GM23338 (cell line): ENCODE results near the gene MAPK8IP3. TPM values are rescaled to one million over a fixed set of nuclear protein-coding genes. Genes with fewer than 3 reads are reported as not detected.

Source experiments
- CREB1 ChIP-seq: fragments of 250-450 bp; sonication (Bioruptor Pico); IDR thresholded peaks from 2 replicates; pipeline ENCODE4 v1.5.0; 2020; ENCODE audit warnings: low read depth, mild to moderate bottlenecking, moderate library complexity
- ETS1 ChIP-seq: IDR thresholded peaks from 2 replicates; pipeline ENCODE4 v1.6.1; 2016; ENCODE audit warnings: antibody characterized with exemption
- EZH2phosphoT487 ChIP-seq: fragments of 200-600 bp; sonication (generic); IDR thresholded peaks from one replicate; pipeline ENCODE4 v1.8.1; 2018; ENCODE audit warnings: antibody characterized with exemption; ENCODE audit not compliant: unreplicated experiment
- NANOG ChIP-seq: IDR thresholded peaks from 2 replicates; pipeline ENCODE4 v1.6.1; 2016; ENCODE audit warnings: antibody characterized with exemption, borderline replicate concordance
- POLR2AphosphoS5 ChIP-seq: IDR thresholded peaks from 2 replicates; pipeline ENCODE4 v1.6.1; 2016; ENCODE audit warnings: antibody characterized with exemption, low read depth
- REST ChIP-seq: IDR thresholded peaks from one replicate; pipeline ENCODE4 v1.6.1; 2018; ENCODE audit warnings: antibody characterized with exemption; ENCODE audit not compliant: unreplicated experiment
- STAT1 ChIP-seq: IDR thresholded peaks from one replicate; pipeline ENCODE4 v1.6.1; 2016; ENCODE audit warnings: antibody characterized with exemption; ENCODE audit not compliant: unreplicated experiment
- polyA plus RNA-seq: library from polyadenylated mRNA; unstranded; fragments of >200 nt; fragmentation: Nextera tagmentation; extraction: Ambion mirVana; gene quantifications from 2 replicates; pipeline ENCODE4 v1.2.1, GENCODE V29; 2016
- total RNA-seq: library from RNA; depleted of rRNA; stranded (reverse); fragments of >200 nt; shearing (Covaris generic); gene quantifications from 2 replicates; pipeline ENCODE4 v1.2.3, GENCODE V29; 2014
- TF ChIP-seq, protein P1 (sequence below): fragments of 250-450 bp; sonication (Bioruptor Pico); IDR thresholded peaks from 2 replicates; pipeline ENCODE4 v1.5.0; 2020; ENCODE audit warnings: mild to moderate bottlenecking, moderate library complexity
- TF ChIP-seq, protein P2 (sequence below), 2 experiments: fragments of 200-600 bp in 1 of 2; sonication (generic) in 1 of 2; conservative IDR thresholded peaks; 2 replicates each; pipeline versions ENCODE4 v1.5.1 to v1.6.1; 2016 to 2017; ENCODE audit warnings: antibody characterized with exemption in 2 of 2, low read depth in 2 of 2, mild to moderate bottlenecking in 2 of 2, moderate library complexity in 1 of 2

The MAPK8IP3 gene
- total and polyA plus RNA-seq, 2 experiments from 2014 or later: 11.3 to 58.4 TPM

DNA sequence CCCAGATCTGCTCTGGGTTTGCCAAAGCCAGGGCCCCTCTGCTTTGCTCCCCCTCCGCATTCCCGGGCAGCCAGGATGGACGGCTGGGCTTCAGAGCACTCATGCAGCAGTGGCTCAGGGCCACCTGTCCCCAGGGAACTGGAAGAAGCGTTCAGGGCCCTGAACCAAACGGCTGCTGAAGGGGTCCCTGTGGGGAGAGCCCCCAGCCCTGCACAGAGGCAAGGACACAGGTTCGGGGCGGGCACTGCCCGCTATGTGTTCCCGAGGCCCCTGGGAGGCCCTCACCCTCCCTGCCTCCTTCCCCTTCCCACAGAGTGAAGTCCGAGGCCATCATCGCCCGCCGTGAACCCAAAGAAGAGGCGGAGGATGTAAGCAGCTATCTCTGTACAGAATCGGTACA, 54.9 kb downstream of the MAPK8IP3 start (continued):
- TF ChIP-seq, protein P1, sequence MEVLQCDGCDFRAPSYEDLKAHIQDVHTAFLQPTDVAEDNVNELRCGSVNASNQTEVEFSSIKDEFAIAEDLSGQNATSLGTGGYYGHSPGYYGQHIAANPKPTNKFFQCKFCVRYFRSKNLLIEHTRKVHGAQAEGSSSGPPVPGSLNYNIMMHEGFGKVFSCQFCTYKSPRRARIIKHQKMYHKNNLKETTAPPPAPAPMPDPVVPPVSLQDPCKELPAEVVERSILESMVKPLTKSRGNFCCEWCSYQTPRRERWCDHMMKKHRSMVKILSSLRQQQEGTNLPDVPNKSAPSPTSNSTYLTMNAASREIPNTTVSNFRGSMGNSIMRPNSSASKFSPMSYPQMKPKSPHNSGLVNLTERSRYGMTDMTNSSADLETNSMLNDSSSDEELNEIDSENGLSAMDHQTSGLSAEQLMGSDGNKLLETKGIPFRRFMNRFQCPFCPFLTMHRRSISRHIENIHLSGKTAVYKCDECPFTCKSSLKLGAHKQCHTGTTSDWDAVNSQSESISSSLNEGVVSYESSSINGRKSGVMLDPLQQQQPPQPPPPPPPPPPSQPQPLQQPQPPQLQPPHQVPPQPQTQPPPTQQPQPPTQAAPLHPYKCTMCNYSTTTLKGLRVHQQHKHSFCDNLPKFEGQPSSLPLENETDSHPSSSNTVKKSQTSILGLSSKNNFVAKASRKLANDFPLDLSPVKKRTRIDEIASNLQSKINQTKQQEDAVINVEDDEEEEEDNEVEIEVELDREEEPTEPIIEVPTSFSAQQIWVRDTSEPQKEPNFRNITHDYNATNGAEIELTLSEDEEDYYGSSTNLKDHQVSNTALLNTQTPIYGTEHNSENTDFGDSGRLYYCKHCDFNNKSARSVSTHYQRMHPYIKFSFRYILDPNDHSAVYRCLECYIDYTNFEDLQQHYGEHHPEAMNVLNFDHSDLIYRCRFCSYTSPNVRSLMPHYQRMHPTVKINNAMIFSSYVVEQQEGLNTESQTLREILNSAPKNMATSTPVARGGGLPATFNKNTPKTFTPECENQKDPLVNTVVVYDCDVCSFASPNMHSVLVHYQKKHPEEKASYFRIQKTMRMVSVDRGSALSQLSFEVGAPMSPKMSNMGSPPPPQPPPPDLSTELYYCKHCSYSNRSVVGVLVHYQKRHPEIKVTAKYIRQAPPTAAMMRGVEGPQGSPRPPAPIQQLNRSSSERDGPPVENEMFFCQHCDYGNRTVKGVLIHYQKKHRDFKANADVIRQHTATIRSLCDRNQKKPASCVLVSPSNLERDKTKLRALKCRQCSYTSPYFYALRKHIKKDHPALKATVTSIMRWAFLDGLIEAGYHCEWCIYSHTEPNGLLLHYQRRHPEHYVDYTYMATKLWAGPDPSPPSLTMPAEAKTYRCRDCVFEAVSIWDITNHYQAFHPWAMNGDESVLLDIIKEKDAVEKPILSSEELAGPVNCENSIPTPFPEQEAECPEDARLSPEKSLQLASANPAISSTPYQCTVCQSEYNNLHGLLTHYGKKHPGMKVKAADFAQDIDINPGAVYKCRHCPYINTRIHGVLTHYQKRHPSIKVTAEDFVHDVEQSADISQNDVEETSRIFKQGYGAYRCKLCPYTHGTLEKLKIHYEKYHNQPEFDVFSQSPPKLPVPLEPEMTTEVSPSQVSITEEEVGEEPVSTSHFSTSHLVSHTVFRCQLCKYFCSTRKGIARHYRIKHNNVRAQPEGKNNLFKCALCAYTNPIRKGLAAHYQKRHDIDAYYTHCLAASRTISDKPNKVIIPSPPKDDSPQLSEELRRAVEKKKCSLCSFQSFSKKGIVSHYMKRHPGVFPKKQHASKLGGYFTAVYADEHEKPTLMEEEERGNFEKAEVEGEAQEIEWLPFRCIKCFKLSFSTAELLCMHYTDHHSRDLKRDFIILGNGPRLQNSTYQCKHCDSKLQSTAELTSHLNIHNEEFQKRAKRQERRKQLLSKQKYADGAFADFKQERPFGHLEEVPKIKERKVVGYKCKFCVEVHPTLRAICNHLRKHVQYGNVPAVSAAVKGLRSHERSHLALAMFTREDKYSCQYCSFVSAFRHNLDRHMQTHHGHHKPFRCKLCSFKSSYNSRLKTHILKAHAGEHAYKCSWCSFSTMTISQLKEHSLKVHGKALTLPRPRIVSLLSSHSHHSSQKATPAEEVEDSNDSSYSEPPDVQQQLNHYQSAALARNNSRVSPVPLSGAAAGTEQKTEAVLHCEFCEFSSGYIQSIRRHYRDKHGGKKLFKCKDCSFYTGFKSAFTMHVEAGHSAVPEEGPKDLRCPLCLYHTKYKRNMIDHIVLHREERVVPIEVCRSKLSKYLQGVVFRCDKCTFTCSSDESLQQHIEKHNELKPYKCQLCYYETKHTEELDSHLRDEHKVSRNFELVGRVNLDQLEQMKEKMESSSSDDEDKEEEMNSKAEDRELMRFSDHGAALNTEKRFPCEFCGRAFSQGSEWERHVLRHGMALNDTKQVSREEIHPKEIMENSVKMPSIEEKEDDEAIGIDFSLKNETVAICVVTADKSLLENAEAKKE (CRISPR knock-in tag): no peak
- TF ChIP-seq REST (no peak), NANOG (no peak), CREB1 (CRISPR knock-in tag) (no peak), ETS1 (no peak), POLR2AphosphoS5 (no peak), EZH2phosphoT487 (no peak), STAT1 (no peak)
- TF ChIP-seq, protein P2, sequence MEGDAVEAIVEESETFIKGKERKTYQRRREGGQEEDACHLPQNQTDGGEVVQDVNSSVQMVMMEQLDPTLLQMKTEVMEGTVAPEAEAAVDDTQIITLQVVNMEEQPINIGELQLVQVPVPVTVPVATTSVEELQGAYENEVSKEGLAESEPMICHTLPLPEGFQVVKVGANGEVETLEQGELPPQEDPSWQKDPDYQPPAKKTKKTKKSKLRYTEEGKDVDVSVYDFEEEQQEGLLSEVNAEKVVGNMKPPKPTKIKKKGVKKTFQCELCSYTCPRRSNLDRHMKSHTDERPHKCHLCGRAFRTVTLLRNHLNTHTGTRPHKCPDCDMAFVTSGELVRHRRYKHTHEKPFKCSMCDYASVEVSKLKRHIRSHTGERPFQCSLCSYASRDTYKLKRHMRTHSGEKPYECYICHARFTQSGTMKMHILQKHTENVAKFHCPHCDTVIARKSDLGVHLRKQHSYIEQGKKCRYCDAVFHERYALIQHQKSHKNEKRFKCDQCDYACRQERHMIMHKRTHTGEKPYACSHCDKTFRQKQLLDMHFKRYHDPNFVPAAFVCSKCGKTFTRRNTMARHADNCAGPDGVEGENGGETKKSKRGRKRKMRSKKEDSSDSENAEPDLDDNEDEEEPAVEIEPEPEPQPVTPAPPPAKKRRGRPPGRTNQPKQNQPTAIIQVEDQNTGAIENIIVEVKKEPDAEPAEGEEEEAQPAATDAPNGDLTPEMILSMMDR (conservative IDR thresholded peaks at IDR 0.05; ENCODE audit: low read depth in 2 of 2): no peak
